HEK293 (cell line): ENCODE data around the gene MLNR.
A peak's percentile ranks its signal among the peaks of the same experiment; 100 is the strongest.

Experiments
- CTCF ChIA-PET: fragments of 350-600 bp; formaldehyde crosslinking; extraction: SDS; loops from one replicate; lab custom pipeline; 2021; ENCODE audit warnings: antibody characterized with exemption; lab: Yijun Ruan, JAX
- POLR2A ChIA-PET: fragments of 300-600 bp; formaldehyde crosslinking; extraction: SDS; loops from one replicate; lab custom pipeline; 2020; ENCODE audit warnings: antibody characterized with exemption, inconsistent platforms; lab: Yijun Ruan, JAX
- H3K27ac ChIP-seq: fragments of 200-500 bp; sonication (Bioruptor generic); 2 replicates; pipeline ENCODE4 v1.5.1; 2014; ENCODE audit warnings: low read depth, low read length, control low read depth, inconsistent platforms; ENCODE audit errors: extremely low read depth
- H3K36me3 ChIP-seq, 2 experiments: fragments of 200-500 bp in 1 of 2; sonication (Bioruptor generic) in 1 of 2; 1 replicate in 1 of 2; 2 replicates in 1 of 2; pipeline ENCODE4 v1.5.1; 2014 to 2017; ENCODE audit warnings: inconsistent platforms in 2 of 2, low read length in 2 of 2; ENCODE audit not compliant: control insufficient read depth in 2 of 2, insufficient read depth in 1 of 2
- H3K4me1 ChIP-seq: fragments of 200-500 bp; sonication (Bioruptor generic); 2 replicates; pipeline ENCODE4 v1.5.1; 2014; ENCODE audit warnings: mild to moderate bottlenecking, low read length, inconsistent platforms; ENCODE audit not compliant: control insufficient read depth, insufficient read depth
- H3K4me3 ChIP-seq: 2 replicates; pipeline ENCODE4 v1.5.1; 2011; ENCODE audit warnings: low read depth, mild to moderate bottlenecking, control low read depth, low read length, moderate library complexity
- H3K9me3 ChIP-seq: fragments of 200-500 bp; sonication (Bioruptor generic); 2 replicates; pipeline ENCODE4 v1.5.1; 2014; ENCODE audit warnings: low read depth, low read length, inconsistent platforms; ENCODE audit not compliant: control insufficient read depth, insufficient read depth
- FEZF1 ChIP-seq: fragments of 450-650 bp; formaldehyde crosslinking; IDR thresholded peaks from 2 replicates; pipeline ENCODE4 v1.5.1; 2016; ENCODE audit warnings: missing biosample characterization, missing genetic modification characterization
- IKZF3 ChIP-seq: fragments of 450-650 bp; IDR thresholded peaks from 2 replicates; pipeline ENCODE4 v1.5.0; 2018; ENCODE audit warnings: missing biosample characterization, mild to moderate bottlenecking, missing genetic modification characterization, moderate library complexity
- KLF10 ChIP-seq: fragments of 450-650 bp; IDR thresholded peaks from 2 replicates; pipeline ENCODE4 v1.5.1; 2018; ENCODE audit warnings: missing biosample characterization, mild to moderate bottlenecking, missing genetic modification characterization
- KLF9 ChIP-seq: fragments of 450-650 bp; formaldehyde crosslinking; IDR thresholded peaks from 2 replicates; pipeline ENCODE4 v1.5.1; 2016; ENCODE audit warnings: missing biosample characterization, missing genetic modification characterization, low read depth
- PBX3 ChIP-seq: sonication (generic); formaldehyde crosslinking; IDR thresholded peaks from 2 replicates; pipeline ENCODE4 v1.8.1; 2022; ENCODE audit warnings: mild to moderate bottlenecking, moderate library complexity, missing genetic modification reagents
- REST ChIP-seq: fragments of 450-650 bp; formaldehyde crosslinking; IDR thresholded peaks from 2 replicates; pipeline ENCODE4 v1.5.1; 2016; ENCODE audit warnings: missing biosample characterization, missing genetic modification characterization
- SCRT2 ChIP-seq: fragments of 450-650 bp; formaldehyde crosslinking; IDR thresholded peaks from 2 replicates; pipeline ENCODE4 v1.5.1; 2016; ENCODE audit warnings: missing biosample characterization, missing genetic modification characterization
- WT1 ChIP-seq: fragments of 450-650 bp; formaldehyde crosslinking; IDR thresholded peaks from 2 replicates; pipeline ENCODE4 v1.5.1; 2016; ENCODE audit warnings: missing biosample characterization, missing genetic modification characterization
- YY1 ChIP-seq: fragments of 450-650 bp; formaldehyde crosslinking; IDR thresholded peaks from 2 replicates; pipeline ENCODE4 v1.5.1; 2018; ENCODE audit warnings: missing biosample characterization, missing genetic modification characterization
- ZBTB1 ChIP-seq: fragments of 450-650 bp; formaldehyde crosslinking; IDR thresholded peaks from 2 replicates; pipeline ENCODE4 v1.5.1; 2016; ENCODE audit warnings: missing biosample characterization, missing genetic modification characterization
- ZBTB8A ChIP-seq: fragments of 450-650 bp; formaldehyde crosslinking; IDR thresholded peaks from 2 replicates; pipeline ENCODE4 v1.5.1; 2016; ENCODE audit warnings: missing biosample characterization, missing genetic modification characterization
- ZFHX2 ChIP-seq: fragments of 450-650 bp; formaldehyde crosslinking; conservative IDR thresholded peaks from 2 replicates; pipeline ENCODE4 v1.5.1; 2016; ENCODE audit warnings: missing biosample characterization, missing genetic modification characterization
- ZNF112 ChIP-seq: fragments of 450-650 bp; formaldehyde crosslinking; IDR thresholded peaks from 2 replicates; pipeline ENCODE4 v1.5.0; 2017; ENCODE audit warnings: missing biosample characterization, missing genetic modification characterization
- ZNF157 ChIP-seq: fragments of 450-650 bp; formaldehyde crosslinking; IDR thresholded peaks from 2 replicates; pipeline ENCODE4 v1.5.1; 2016; ENCODE audit warnings: missing biosample characterization, missing genetic modification characterization
- ZNF211 ChIP-seq: fragments of 450-650 bp; formaldehyde crosslinking; IDR thresholded peaks from 2 replicates; pipeline ENCODE4 v1.5.1; 2016; ENCODE audit warnings: low read depth, missing biosample characterization, missing genetic modification characterization
- ZNF221 ChIP-seq: fragments of 450-650 bp; formaldehyde crosslinking; IDR thresholded peaks from 2 replicates; pipeline ENCODE4 v1.5.1; 2017; ENCODE audit warnings: missing biosample characterization, missing genetic modification characterization, borderline replicate concordance
- ZNF23 ChIP-seq: fragments of 450-650 bp; formaldehyde crosslinking; IDR thresholded peaks from 2 replicates; pipeline ENCODE4 v1.5.1; 2016; ENCODE audit warnings: missing biosample characterization, missing genetic modification characterization, borderline replicate concordance
- ZNF266 ChIP-seq: fragments of 450-650 bp; formaldehyde crosslinking; IDR thresholded peaks from 2 replicates; pipeline ENCODE4 v1.5.1; 2016; ENCODE audit warnings: missing biosample characterization, missing genetic modification characterization, low read depth
- ZNF302 ChIP-seq: fragments of 450-650 bp; formaldehyde crosslinking; IDR thresholded peaks from 2 replicates; pipeline ENCODE4 v1.5.1; 2016; ENCODE audit warnings: missing biosample characterization, missing genetic modification characterization, low read depth
- ZNF311 ChIP-seq: fragments of 450-650 bp; formaldehyde crosslinking; IDR thresholded peaks from 2 replicates; pipeline ENCODE4 v1.5.1; 2017; ENCODE audit warnings: missing biosample characterization, missing genetic modification characterization, borderline replicate concordance
- ZNF324 ChIP-seq: fragments of 450-650 bp; formaldehyde crosslinking; IDR thresholded peaks from 2 replicates; pipeline ENCODE4 v1.5.1; 2016; ENCODE audit warnings: missing biosample characterization, missing genetic modification characterization
- ZNF366 ChIP-seq: fragments of 450-650 bp; formaldehyde crosslinking; conservative IDR thresholded peaks from 2 replicates; pipeline ENCODE4 v1.5.1; 2016; ENCODE audit warnings: missing biosample characterization, missing genetic modification characterization
- ZNF449 ChIP-seq: fragments of 450-650 bp; formaldehyde crosslinking; IDR thresholded peaks from 2 replicates; pipeline ENCODE4 v1.5.1; 2017; ENCODE audit warnings: missing biosample characterization, mild to moderate bottlenecking, missing genetic modification characterization, moderate library complexity
- ZNF501 ChIP-seq: fragments of 450-650 bp; formaldehyde crosslinking; IDR thresholded peaks from 2 replicates; pipeline ENCODE4 v1.5.1; 2016; ENCODE audit warnings: missing biosample characterization, missing genetic modification characterization
- ZNF558 ChIP-seq: fragments of 450-650 bp; formaldehyde crosslinking; IDR thresholded peaks from 2 replicates; pipeline ENCODE4 v1.5.1; 2016; ENCODE audit warnings: missing biosample characterization, missing genetic modification characterization
- ZNF621 ChIP-seq: fragments of 450-650 bp; formaldehyde crosslinking; IDR thresholded peaks from 2 replicates; pipeline ENCODE4 v1.5.1; 2017; ENCODE audit warnings: missing biosample characterization, missing genetic modification characterization

Gene MLNR

GRCh38 chr13:49246850-49247642 is 26.9 kb downstream of the MLNR start:
- CTCF ChIA-PET = interaction anchor here (1.4 kb wide), 1 partner anchor 34 kb away, joined by 3 read pairs; no protein-coding TSS in a partner anchor
- Histone ChIP-seq H3K9me3 (no peaks in the 10 kb centered on the region), H3K4me1 (0 out of 2 replicates have a peak, but pooled peaks cover 2% of the 10 kb centered on the region), H3K36me3 (peaks cover 0 to 2% of the 10 kb centered on the region in 2 experiments; a peak in 2 of 3 replicates), H3K27ac (peak overlapping the region; percentile 32; the same call in 1 of the 2 replicates), H3K4me3 (peak overlapping the region; percentile 83)
- POLR2A ChIA-PET = interaction anchor here (0.5 to 1.1 kb wide), 3 partner anchors 17 to 1152 kb away, joined by 3 to 4 read pairs (median 3); partner anchors contain the start of genes MED4 and RCBTB2
- TF ChIP-seq KLF9 (tag by site-specific recombination) (no peak), ZNF266 (tag by site-specific recombination) (no peak), PBX3 (0 out of 2 replicates have a peak, but pooled peaks have one; percentile 57), ZNF366 (tag by site-specific recombination) (no peak), ZNF449 (tag by site-specific recombination) (no peak), ZNF221 (tag by site-specific recombination) (no peak), REST (tag by site-specific recombination) (0 out of 2 replicates have a peak, but pooled peaks have one; percentile 20)

- Histone ChIP-seq H3K9me3 (no peaks in the 10 kb centered on the region), H3K4me3 (peak within 1 kb of the TSS; percentile 83), H3K27ac (peak within 1 kb of the TSS; percentile 74), H3K36me3 (peaks cover 0 to 3% of the 10 kb centered on the region in 2 experiments; a peak in 2 of 3 replicates), H3K4me1 (0 out of 2 replicates have a peak, but pooled peaks cover 2% of the 10 kb centered on the region)
- POLR2A ChIA-PET = interaction anchor here (0.5 to 1.1 kb wide), 4 partner anchors 16 to 1153 kb away, joined by 3 to 4 read pairs (median 4); partner anchors contain the start of genes FNDC3A, MED4 and RCBTB2
- CTCF ChIA-PET = interaction anchor here (1.4 kb wide), 1 partner anchor 33 kb away, joined by 3 read pairs; no protein-coding TSS in a partner anchor
- TF ChIP-seq KLF10 (tag by site-specific recombination) = no peak
- TF ChIP-seq ZNF311 (tag by site-specific recombination) = no peak
- no peak for TF ChIP-seq ZNF23
- TF ChIP-seq ZBTB8A = peak; percentile 97
- no peak for TF ChIP-seq ZNF157
- TF ChIP-seq ZNF112 (tag by site-specific recombination) = no peak
- no peak for TF ChIP-seq ZNF211 (tag by site-specific recombination)
- peak; percentile 30; the same call in 1 of the 2 replicates for TF ChIP-seq YY1 (tag by site-specific recombination)
- TF ChIP-seq ZNF621 (tag by site-specific recombination) = no peak
- peak; percentile 82 for TF ChIP-seq ZNF324 (tag by site-specific recombination)
- TF ChIP-seq WT1 (tag by site-specific recombination) = 0 out of 2 replicates have a peak, but pooled peaks have one; percentile 19
- no peak for TF ChIP-seq IKZF3 (tag by site-specific recombination)
- TF ChIP-seq SCRT2 (tag by site-specific recombination) = peak; percentile 22; the same call in 1 of the 2 replicates
- peak; percentile 92 for TF ChIP-seq FEZF1 (tag by site-specific recombination)
- TF ChIP-seq ZNF302 (tag by site-specific recombination) = no peak
- peak; percentile 86 for TF ChIP-seq ZNF501 (tag by site-specific recombination)
- peak; percentile 47; the same call in 1 of the 2 replicates for TF ChIP-seq ZNF558 (tag by site-specific recombination)
- TF ChIP-seq ZFHX2 (tag by site-specific recombination) = peak; percentile 71
- no peak for TF ChIP-seq ZBTB1 (tag by site-specific recombination)
Measured at GRCh38 chr13:49247643-49248621, 27.8 kb downstream of the MLNR start, which contains the start of gene CDADC1. Gene CDADC1 (plus strand): TSS chr13:49247925. CDS start chr13:49248038, 113 bp downstream.
